Activated CD4-positive, alpha-beta T cell treated with anti-CD3 and anti-CD28 coated beads, Interleukin-2, amount 10 ng/mL, durations not matched to agents 7 days and 5 days (primary cell): ENCODE results near the gene TBC1D2B. TPM values are rescaled to one million over a fixed set of nuclear protein-coding genes. Genes with fewer than 3 reads are reported as not detected.
"Not testable (repeated sequence)": the region's sequence is repeated elsewhere in the genome, so short reads cannot be mapped to it uniquely, and the experiment has no call there.

ENCODE experiments used
- CTCF ChIA-PET: fragments of 350-600 bp; sonication (Branson Sonifier 250); formaldehyde crosslinking; loops from one replicate; lab custom pipeline; 2021; ENCODE audit warnings: antibody characterized with exemption; lab: Charles Lee
- POLR2A ChIA-PET: fragments of 350-600 bp; sonication (Branson Sonifier 250); formaldehyde crosslinking; loops from one replicate; lab custom pipeline; 2021; ENCODE audit warnings: antibody characterized with exemption; lab: Charles Lee
- DNase-seq: peaks from one replicate; pipeline ENCODE4 v3.0.0-alpha.2; 2020
- H3K27ac Mint-ChIP-seq: one replicate; pipeline ENCODE4 v1.8.0; 2021; ENCODE audit warnings: mild to moderate bottlenecking, moderate library complexity, mixed read lengths
- H3K27me3 Mint-ChIP-seq: one replicate; pipeline ENCODE4 v1.8.0; 2021; ENCODE audit warnings: mixed read lengths
- H3K36me3 Mint-ChIP-seq: one replicate; pipeline ENCODE4 v1.8.0; 2021; ENCODE audit warnings: low read depth, mixed read lengths
- H3K4me1 Mint-ChIP-seq: one replicate; pipeline ENCODE4 v1.8.0; 2021; ENCODE audit warnings: mixed read lengths
- H3K4me3 Mint-ChIP-seq: one replicate; pipeline ENCODE4 v1.8.0; 2021; ENCODE audit warnings: mild to moderate bottlenecking, moderate library complexity, mixed read lengths
- H3K9me3 Mint-ChIP-seq: one replicate; pipeline ENCODE4 v1.8.0; 2021; ENCODE audit warnings: mixed read lengths
- total RNA-seq, 2 experiments: library from RNA; stranded (reverse); gene quantifications; one replicate each; pipeline ENCODE4 v1.2.3, GENCODE V29; 2021

Gene TBC1D2B
- total RNA-seq, 2 experiments from 2014 or later = 77.2 to 83.7 TPM

- Mint-ChIP-seq H3K27ac (no peak overlapping the region), H3K4me3 (no peak overlapping the region), H3K9me3 (no peaks in the 10 kb centered on the region), H3K36me3 (no peaks in the 10 kb centered on the region), H3K27me3 (peaks cover 2% of the 10 kb centered on the region), H3K4me1 (no peaks in the 10 kb centered on the region)
- POLR2A ChIA-PET = no interaction called here
- DNase-seq = no peak
- CTCF ChIA-PET = interaction anchor here (0.6 kb wide), 1 partner anchor 83 kb away, joined by 4 read pairs; no protein-coding TSS in a partner anchor
Measured at GRCh38 chr15:77975332-77976094, 102.0 kb downstream of the TBC1D2B start.

DNA sequence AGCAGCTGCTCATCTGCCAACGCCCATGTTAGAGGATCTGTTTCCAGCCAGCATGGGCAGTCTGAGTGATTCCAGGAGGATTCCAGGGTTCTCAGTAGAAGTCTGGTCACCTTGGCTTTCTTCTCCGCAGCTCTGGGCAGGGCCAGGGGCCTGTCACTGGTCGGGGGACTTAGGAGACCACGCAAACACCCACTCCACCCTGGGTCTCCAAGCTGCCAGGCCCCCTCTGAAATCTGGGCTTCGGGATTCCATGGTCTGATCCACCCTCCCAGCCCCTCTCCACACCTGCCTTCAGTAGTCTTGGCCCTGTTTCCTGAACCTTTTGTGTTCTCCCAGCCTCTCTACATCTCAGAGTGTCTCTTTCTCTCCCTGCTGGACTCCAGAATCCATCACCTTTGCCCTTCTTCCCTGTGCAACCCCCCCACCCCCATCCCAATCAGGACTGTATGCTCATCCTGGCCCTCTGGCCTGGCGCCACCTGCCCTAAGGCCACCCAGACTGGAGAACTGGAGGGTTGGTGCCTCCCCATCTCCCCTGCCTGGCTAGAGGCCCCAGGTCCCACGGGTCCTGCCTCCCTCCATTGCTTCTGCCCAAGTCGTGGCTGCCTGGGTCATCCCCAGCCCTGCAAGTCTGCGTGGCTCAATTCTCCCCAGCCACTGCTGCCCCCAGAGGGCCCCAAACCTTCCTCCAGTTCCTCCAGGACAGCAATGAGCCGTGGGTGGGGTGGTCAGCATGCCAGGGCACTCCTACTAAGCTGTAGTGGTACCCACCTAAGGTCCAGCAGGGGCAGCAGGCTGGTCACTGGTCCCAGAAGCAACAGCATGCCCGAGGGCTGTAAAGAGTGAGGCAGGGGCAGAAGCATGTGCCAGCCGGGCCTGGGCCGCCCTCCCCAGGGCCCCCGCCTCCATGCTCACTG lies 102.8 kb downstream of the TBC1D2B start:
- H3K4me3 Mint-ChIP-seq = no peak overlapping the region
- DNase-seq = no peak
- CTCF ChIA-PET = no interaction called here
- H3K27me3 Mint-ChIP-seq = peaks cover 2% of the 10 kb centered on the region
- no peaks in the 10 kb centered on the region for H3K36me3 Mint-ChIP-seq
- POLR2A ChIA-PET = no interaction called here
- no peak overlapping the region for H3K27ac Mint-ChIP-seq
- H3K4me1 Mint-ChIP-seq = no peaks in the 10 kb centered on the region
- no peaks in the 10 kb centered on the region for H3K9me3 Mint-ChIP-seq

- H3K27ac Mint-ChIP-seq = no peak overlapping the region
- H3K36me3 Mint-ChIP-seq = no peaks in the 10 kb centered on the region
- no peaks in the 10 kb centered on the region for H3K9me3 Mint-ChIP-seq
- H3K4me1 Mint-ChIP-seq = no peaks in the 10 kb centered on the region
- ChIA-PET POLR2A (no interaction called here), CTCF (no interaction called here)
- no peak overlapping the region for H3K4me3 Mint-ChIP-seq
- DNase-seq = no peak
- peaks cover 4% of the 10 kb centered on the region for H3K27me3 Mint-ChIP-seq
Measured at GRCh38 chr15:77974098-77974414, 103.5 kb downstream of the TBC1D2B start.

GRCh38 chr15:77973273-77974097 lies 104.0 kb downstream of the TBC1D2B start:
- POLR2A ChIA-PET = not testable (repeated sequence)

DNA sequence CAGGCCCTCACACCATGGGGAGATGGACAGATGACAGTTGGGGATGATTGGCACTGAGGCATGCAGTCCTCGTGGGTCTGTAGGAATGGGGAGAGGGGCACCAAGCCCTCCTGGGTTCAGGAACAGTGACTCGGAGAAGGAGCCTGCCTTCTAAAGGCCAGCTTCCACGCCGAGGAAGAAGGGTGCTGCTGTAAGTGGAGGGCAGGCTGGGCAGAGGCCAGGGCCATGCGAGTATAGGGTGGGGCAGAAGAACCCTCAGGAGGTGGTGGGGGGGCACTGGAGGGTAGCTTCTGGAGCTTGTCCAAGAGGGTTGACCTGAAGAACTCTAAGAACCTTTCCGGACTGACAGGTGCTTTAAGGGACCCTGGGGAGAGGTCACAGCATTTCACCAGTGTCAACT lies 104.8 kb downstream of the TBC1D2B start:
- CTCF ChIA-PET, H3K27me3 Mint-ChIP-seq, H3K27ac Mint-ChIP-seq, DNase-seq, H3K9me3 Mint-ChIP-seq, H3K4me1 Mint-ChIP-seq, H3K4me3 Mint-ChIP-seq, POLR2A ChIA-PET, H3K36me3 Mint-ChIP-seq: not testable (repeated sequence)

More at GRCh38 chr15:77973273-77974097, 104.0 kb downstream of the TBC1D2B start:
- H3K4me1 Mint-ChIP-seq, H3K27me3 Mint-ChIP-seq, H3K9me3 Mint-ChIP-seq, H3K36me3 Mint-ChIP-seq, H3K27ac Mint-ChIP-seq, H3K4me3 Mint-ChIP-seq, DNase-seq, CTCF ChIA-PET: not testable (repeated sequence)

DNA sequence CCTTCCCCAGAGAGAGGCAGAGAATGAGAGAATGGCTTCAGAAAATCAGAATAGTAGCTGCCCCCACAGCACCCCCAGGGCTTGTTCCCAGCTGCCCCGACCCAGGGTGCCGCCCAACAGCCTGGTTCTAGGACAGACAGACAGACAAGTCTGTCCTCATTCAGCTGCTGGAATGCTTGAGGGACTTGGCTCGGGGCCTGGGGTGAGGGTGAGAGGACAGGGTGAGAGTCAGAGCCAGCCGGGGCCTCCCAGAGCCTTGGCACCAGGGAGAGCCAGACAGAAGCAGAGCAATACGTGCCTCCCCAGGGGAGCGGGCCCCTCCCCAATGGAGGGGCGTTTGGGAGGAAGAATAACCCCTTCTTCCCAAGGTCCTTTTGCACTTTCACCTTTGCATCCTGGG lies 105.6 kb downstream of the TBC1D2B start:
- H3K4me1 Mint-ChIP-seq, POLR2A ChIA-PET, H3K27me3 Mint-ChIP-seq, H3K27ac Mint-ChIP-seq, DNase-seq, H3K36me3 Mint-ChIP-seq, CTCF ChIA-PET, H3K4me3 Mint-ChIP-seq, H3K9me3 Mint-ChIP-seq: not testable (repeated sequence)

DNA sequence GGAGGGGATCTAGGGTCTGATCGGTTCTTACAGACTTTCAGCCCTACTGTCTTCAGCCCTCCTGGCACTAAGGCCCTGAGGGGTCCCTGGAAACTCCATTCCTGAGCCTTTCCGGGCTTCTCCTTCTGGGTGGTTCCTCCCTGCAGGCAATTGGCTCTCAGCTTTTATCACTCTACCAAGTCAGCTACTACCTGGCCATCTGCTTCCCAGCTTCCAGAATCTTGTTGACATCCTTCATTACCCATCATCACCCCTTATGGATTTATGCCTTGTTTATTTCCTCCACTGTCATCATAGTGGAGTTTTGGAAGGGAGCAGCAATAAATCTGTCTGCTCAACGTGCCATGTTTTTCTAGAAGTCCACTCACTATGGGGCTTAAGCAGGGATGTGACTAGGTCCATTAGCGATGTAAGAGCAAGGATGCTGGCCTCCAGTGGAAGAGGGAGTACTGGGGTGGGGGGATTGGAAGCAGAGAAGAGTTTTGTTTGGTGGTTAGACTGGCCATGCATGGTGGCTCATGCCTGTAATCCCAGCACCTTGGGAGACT lies 106.6 kb downstream of the TBC1D2B start:
- CTCF ChIA-PET, H3K9me3 Mint-ChIP-seq, H3K4me1 Mint-ChIP-seq, H3K27me3 Mint-ChIP-seq, DNase-seq, H3K4me3 Mint-ChIP-seq, H3K27ac Mint-ChIP-seq, POLR2A ChIA-PET, H3K36me3 Mint-ChIP-seq: not testable (repeated sequence)

- Mint-ChIP-seq H3K4me1 (peaks cover 7% of the 10 kb centered on the region), H3K27ac (no peak overlapping the region), H3K4me3 (no peak overlapping the region), H3K36me3 (no peaks in the 10 kb centered on the region), H3K27me3 (peaks cover 18% of the 10 kb centered on the region), H3K9me3 (no peaks in the 10 kb centered on the region)
- ChIA-PET CTCF (interaction anchor here (0.8 to 1.2 kb wide), 4 partner anchors 136 to 330 kb away, joined by 3 to 5 read pairs (median 3); partner anchors contain the start of gene SKIC8), POLR2A (no interaction called here)
- DNase-seq = no peak
Measured at GRCh38 chr15:77969055-77969454, 108.5 kb downstream of the TBC1D2B start.

DNA sequence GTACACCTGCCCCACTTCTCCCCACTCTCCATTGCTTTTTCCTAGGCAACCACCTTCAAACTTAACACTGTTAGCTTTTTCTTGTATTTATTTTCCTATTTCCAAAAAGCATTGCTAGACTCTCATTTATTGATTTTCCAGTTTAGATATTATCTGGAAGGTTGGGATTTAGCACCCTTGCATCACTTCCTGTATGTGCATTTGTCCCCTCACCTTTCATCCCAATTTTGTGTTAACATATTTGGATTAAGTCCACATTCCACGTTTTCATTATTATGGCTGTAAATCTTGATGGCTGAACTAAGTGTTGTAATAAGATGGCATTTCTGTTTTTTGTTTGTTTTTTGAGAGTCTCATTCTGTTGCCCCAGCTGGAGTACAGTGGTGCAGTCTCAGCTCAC lies 109.7 kb downstream of the TBC1D2B start:
- ChIA-PET POLR2A (no interaction called here), CTCF (interaction anchor here (0.8 to 4.5 kb wide), 3 partner anchors 43 to 152 kb away, joined by 3 to 27 read pairs (median 3); no protein-coding TSS in a partner anchor)
- Mint-ChIP-seq H3K4me3 (no peak overlapping the region), H3K27me3 (peaks cover 26% of the 10 kb centered on the region), H3K27ac (no peak overlapping the region), H3K9me3 (no peaks in the 10 kb centered on the region), H3K4me1 (peaks cover 7% of the 10 kb centered on the region), H3K36me3 (no peaks in the 10 kb centered on the region)
- DNase-seq = no peak

DNA sequence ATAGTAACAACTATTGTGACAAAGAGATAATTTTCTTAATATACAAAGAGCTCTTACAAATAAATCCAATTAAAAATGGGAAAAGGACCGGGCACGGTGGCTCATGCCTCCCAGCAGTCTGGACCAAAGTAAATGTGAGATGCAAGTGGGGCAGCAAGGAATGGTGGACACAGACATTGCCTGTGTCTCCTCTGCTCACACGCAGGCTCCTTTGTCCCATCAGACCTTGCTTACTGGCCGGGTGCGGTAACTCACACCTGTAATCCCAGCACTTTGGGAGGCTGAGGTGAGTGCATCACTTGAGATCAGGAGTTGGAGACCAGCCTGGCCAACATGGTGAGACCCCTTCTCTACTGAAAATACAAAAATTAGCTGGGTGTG lies 110.3 kb downstream of the TBC1D2B start:
- POLR2A ChIA-PET = not testable (repeated sequence)

DNA sequence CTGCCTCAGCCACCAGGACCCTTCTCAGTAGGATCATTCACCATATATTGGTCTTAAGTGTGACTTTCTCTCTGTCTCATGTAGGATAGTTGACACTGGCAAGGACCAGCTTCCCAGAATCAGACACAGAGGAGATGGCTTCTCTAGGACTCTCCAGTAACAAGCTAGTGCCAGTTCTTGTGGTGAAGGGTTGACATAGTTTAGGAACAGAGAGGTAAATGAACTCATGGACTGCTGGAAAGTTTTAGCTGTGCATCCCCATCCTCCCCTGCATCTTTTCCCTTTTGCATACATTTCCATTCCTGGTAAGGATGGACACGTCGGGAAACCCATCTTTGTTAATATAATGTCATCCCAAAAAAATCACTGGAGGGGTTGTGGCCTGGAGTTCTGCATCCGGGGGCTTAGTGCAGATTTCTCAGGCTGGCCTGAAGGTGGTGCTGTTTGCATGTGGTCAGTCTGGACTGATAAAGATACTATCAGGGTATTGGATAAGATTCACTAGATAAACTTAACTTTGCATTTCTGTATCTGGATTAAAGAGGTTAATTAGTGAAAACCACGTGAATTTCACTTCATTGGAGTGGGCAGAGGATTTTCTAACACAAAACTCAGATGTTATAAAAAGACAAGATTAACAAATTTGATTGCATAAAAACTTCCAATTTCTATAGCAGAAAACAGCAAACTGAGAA lies 110.8 kb downstream of the TBC1D2B start:
- Mint-ChIP-seq H3K27me3 (peaks cover 27% of the 10 kb centered on the region), H3K4me1 (peaks cover 7% of the 10 kb centered on the region), H3K9me3 (no peaks in the 10 kb centered on the region), H3K4me3 (no peak overlapping the region), H3K36me3 (no peaks in the 10 kb centered on the region), H3K27ac (no peak overlapping the region)
- POLR2A ChIA-PET = no interaction called here
- CTCF ChIA-PET = interaction anchor here (0.6 to 4.5 kb wide), 7 partner anchors 12 to 764 kb away, joined by 3 to 27 read pairs (median 3); no protein-coding TSS in a partner anchor
- DNase-seq = peak; percentile 57

More for the DNA sequence above, 110.3 kb downstream of the TBC1D2B start:
- not testable (repeated sequence) for H3K36me3 Mint-ChIP-seq, DNase-seq, H3K4me1 Mint-ChIP-seq, H3K27ac Mint-ChIP-seq, H3K9me3 Mint-ChIP-seq, H3K4me3 Mint-ChIP-seq
- CTCF ChIA-PET = interaction anchor here (0.8 to 4.5 kb wide), 6 partner anchors 11 to 229 kb away, joined by 3 to 27 read pairs (median 4); no protein-coding TSS in a partner anchor
- peaks cover 27% of the 10 kb centered on the region for H3K27me3 Mint-ChIP-seq

DNA sequence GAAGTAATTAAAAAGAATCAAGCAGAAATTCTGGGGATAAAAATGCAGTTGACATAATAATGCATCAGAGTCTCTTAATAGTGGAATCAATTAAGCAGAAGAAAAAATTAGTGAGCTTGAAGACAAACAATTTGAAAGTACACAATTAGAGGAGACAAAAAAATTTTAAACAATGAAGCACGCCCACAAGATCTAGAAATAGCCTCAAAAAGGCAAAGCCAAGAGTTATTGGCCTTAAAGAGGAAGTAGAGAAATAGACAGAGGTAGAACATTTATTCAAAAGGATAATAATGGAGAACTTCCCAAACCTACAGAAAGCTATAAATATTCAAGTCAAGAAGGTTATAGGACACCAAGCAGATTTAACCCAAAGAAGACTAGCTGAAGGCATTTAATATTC lies 113.3 kb downstream of the TBC1D2B start:
- H3K27ac Mint-ChIP-seq = no peak overlapping the region
- CTCF ChIA-PET = interaction anchor here (0.6 to 4.5 kb wide), 6 partner anchors 36 to 291 kb away, joined by 3 to 27 read pairs (median 3); no protein-coding TSS in a partner anchor
- H3K4me3 Mint-ChIP-seq = no peak overlapping the region
- no peak for DNase-seq
- H3K4me1 Mint-ChIP-seq = peaks cover 16% of the 10 kb centered on the region
- no peaks in the 10 kb centered on the region for H3K9me3 Mint-ChIP-seq
- H3K36me3 Mint-ChIP-seq = no peaks in the 10 kb centered on the region
- POLR2A ChIA-PET = no interaction called here
- peaks cover 27% of the 10 kb centered on the region for H3K27me3 Mint-ChIP-seq
